HepG2 (cell line): ENCODE data around the gene KLHL11. TPM values are rescaled to one million over a fixed set of nuclear protein-coding genes. Genes with fewer than 3 reads are reported as not detected.
A peak's percentile ranks its signal among the peaks of the same experiment; 100 is the strongest.

Source experiments
- ATAC-seq: fragments of 200-7000 bp; cut with Tn5 transposase; 3 replicates; pipeline ENCODE4 v1.9.1; 2020; ENCODE audit warnings: mild to moderate bottlenecking, moderate library complexity
- BruUV-seq: library from RNA; stranded (reverse); fragments of 400-500 nt; replicated peaks from 2 replicates; lab custom pipeline; 2021; lab: Mats Ljungman, UMichigan
- CTCF ChIA-PET: fragments of 300-600 bp; formaldehyde crosslinking; extraction: SDS; loops from one replicate; lab custom pipeline; 2021; ENCODE audit warnings: low total read pairs, inconsistent platforms, low intra/inter-chr PET ratio; lab: Yijun Ruan, JAX
- POLR2A ChIA-PET: fragments of 350-600 bp; sonication (Branson Sonifier 250); formaldehyde crosslinking; loops from one replicate; lab custom pipeline; 2020; ENCODE audit warnings: antibody characterized with exemption, inconsistent platforms; lab: Yijun Ruan, JAX
- DNase-seq: peaks from one replicate; pipeline ENCODE4 v3.0.0-alpha.2; 2015; ENCODE audit warnings: low spot score
- FAIRE-seq: peaks from 3 replicates; lab custom pipeline; 2011; peaks lifted over from hg19 to GRCh38; lab: Jason Lieb, UNC
- H2AFZ ChIP-seq: one replicate; pipeline ENCODE4 v1.6.1; 2011; ENCODE audit warnings: low read length, inconsistent platforms
- H3K27ac ChIP-seq: fragments of 300-600 bp; 3 replicates; pipeline ENCODE4 v1.8.0; 2011; ENCODE audit warnings: mixed run types, mild to moderate bottlenecking, mixed read lengths, low read length, inconsistent platforms; ENCODE audit not compliant: insufficient read depth; ENCODE audit errors: extremely low read length
- H3K27me3 ChIP-seq, 2 experiments: fragments of 200-600 bp in 1 of 2; 2 replicates in 1 of 2; 3 replicates in 1 of 2; pipeline versions ENCODE4 v1.6.0 to v1.8.0; 2011; ENCODE audit warnings: low read length in 2 of 2, mild to moderate bottlenecking in 2 of 2, moderate library complexity in 2 of 2, inconsistent platforms in 1 of 2; ENCODE audit not compliant: insufficient read depth in 2 of 2, control insufficient read depth in 1 of 2
- H3K36me3 ChIP-seq, 2 experiments: fragments of 200-600 bp in 1 of 2; replicated peaks in 1 of 2; 2 replicates in 1 of 2; 3 replicates in 1 of 2; pipeline versions ENCODE4 v1.5.1 to v1.8.0; 2011; ENCODE audit warnings: low read length in 2 of 2, inconsistent platforms in 1 of 2; ENCODE audit not compliant: insufficient read depth in 2 of 2, control insufficient read depth in 1 of 2
- H3K4me1 ChIP-seq: 2 replicates; pipeline ENCODE4 v1.5.1; 2012; ENCODE audit warnings: low read length, inconsistent platforms; ENCODE audit not compliant: insufficient read depth
- H3K4me2 ChIP-seq: 2 replicates; pipeline ENCODE4 v1.6.0; 2011; ENCODE audit warnings: low read depth, low read length, inconsistent platforms
- H3K4me3 ChIP-seq, 3 experiments: fragments of 200-600 bp in 1 of 3; sonication (generic), shearing (Covaris generic) in 1 of 3; replicated peaks in 1 of 3; 2 replicates each; pipeline ENCODE4 v1.5.1; 2011 to 2016; ENCODE audit warnings: low read length in 3 of 3, inconsistent platforms in 2 of 3, low read depth in 2 of 3, mild to moderate bottlenecking in 2 of 3, control low read depth in 1 of 3, mixed read lengths in 1 of 3; ENCODE audit not compliant: insufficient read depth in 1 of 3
- H3K79me2 ChIP-seq: one replicate; pipeline ENCODE4 v1.6.1; 2011; ENCODE audit warnings: low read length, inconsistent platforms; ENCODE audit not compliant: insufficient read depth
- H3K9ac ChIP-seq: 2 replicates; pipeline ENCODE4 v1.6.0; 2011; ENCODE audit warnings: mild to moderate bottlenecking, low read depth, low read length, inconsistent platforms; ENCODE audit not compliant: insufficient read depth
- H3K9me3 ChIP-seq: 2 replicates; pipeline ENCODE4 v1.5.1; 2012; ENCODE audit warnings: mild to moderate bottlenecking, low read length
- H4K20me1 ChIP-seq: 2 replicates; pipeline ENCODE4 v1.6.0; 2011; ENCODE audit warnings: inconsistent platforms, mild to moderate bottlenecking, low read length, moderate library complexity; ENCODE audit not compliant: insufficient read depth
- FOXC1 ChIP-seq: sonication (generic); formaldehyde crosslinking; IDR thresholded peaks from 2 replicates; pipeline ENCODE4 v1.8.0; 2022; ENCODE audit warnings: mild to moderate bottlenecking, missing genetic modification reagents, borderline replicate concordance
- KAT8 ChIP-seq: IDR thresholded peaks from 2 replicates; pipeline ENCODE4 v1.6.1; 2016; ENCODE audit warnings: missing genetic modification reagents, missing compliant biosample characterization
- KDM6A ChIP-seq: IDR thresholded peaks from 2 replicates; pipeline ENCODE4 v1.6.1; 2016; ENCODE audit warnings: low read depth
- TCF7L2 ChIP-seq: IDR thresholded peaks from 2 replicates; pipeline ENCODE4 v1.6.1; 2011; ENCODE audit warnings: mild to moderate bottlenecking, low read depth, low read length, moderate library complexity
- ZNF20 ChIP-seq: sonication (generic); formaldehyde crosslinking; IDR thresholded peaks from 2 replicates; pipeline ENCODE4 v1.4.0; 2020; ENCODE audit warnings: mild to moderate bottlenecking, moderate library complexity, missing genetic modification reagents
- ZNF749 ChIP-seq: sonication (generic); formaldehyde crosslinking; IDR thresholded peaks from 2 replicates; pipeline ENCODE4 v1.8.0; 2022; ENCODE audit warnings: mild to moderate bottlenecking, missing genetic modification reagents, moderate library complexity, borderline replicate concordance
- WGBS: methylation state at CpG from one replicate; pipeline ENCODE4 v1.1.6; 2017; ENCODE audit warnings: low lambda C conversion rate; 5-methylcytosine and 5-hydroxymethylcytosine counted together
- in situ Hi-C: cut with HindIII; loops from 2 replicates; pipeline ENCODE4 v1.10.0; 2017; ENCODE audit warnings: low pct_unique_long_range_greater_than_20kb; ENCODE audit not compliant: extremely low pct_ligation_motif_present
- intact Hi-C: fragments of 100-400 bp; cut with micrococcal nuclease; formaldehyde crosslinking; loops from one replicate; pipeline ENCODE4 v1.10.0; 2022; ENCODE audit not compliant: unreplicated experiment
- polyA plus RNA-seq, 8 experiments: library from polyadenylated mRNA; depleted of rRNA in 3 of 8; stranded (reverse) in 7 of 8; unstranded in 1 of 8; fragments of >200 nt; fragmentation: Illumina TruSeq in 4 of 8; extraction: Trizol in 4 of 8; gene quantifications; 2 replicates each; pipeline versions ENCODE4 v1.2.1 to v1.2.3, GENCODE V29; 2011 to 2016; ENCODE audit warnings: low read depth in 4 of 8, missing spikeins in 1 of 8, mixed read lengths in 1 of 8; ENCODE audit not compliant: insufficient read depth in 1 of 8
- total RNA-seq, 5 experiments: library from RNA; depleted of rRNA; stranded (reverse); fragments of >200 nt; fragmentation: Illumina TruSeq; extraction: Trizol; gene quantifications; 2 replicates each; pipeline ENCODE4 v1.2.3, GENCODE V29; 2016; ENCODE audit warnings: low read depth in 1 of 5
- TF ChIP-seq, protein P1 (sequence below): sonication (generic); formaldehyde crosslinking; IDR thresholded peaks from 2 replicates; pipeline ENCODE4 v1.5.1; 2020; ENCODE audit warnings: mild to moderate bottlenecking, missing genetic modification reagents, borderline replicate concordance
- TF ChIP-seq, protein P2 (sequence below): IDR thresholded peaks from 2 replicates; pipeline ENCODE4 v1.6.1; 2016; ENCODE audit warnings: mild to moderate bottlenecking
- TF ChIP-seq, protein P3 (sequence below): sonication (generic); formaldehyde crosslinking; IDR thresholded peaks from 2 replicates; pipeline ENCODE4 v1.4.0; 2020; ENCODE audit warnings: mild to moderate bottlenecking, missing genetic modification reagents
- TF ChIP-seq, protein P4 (sequence below): sonication (generic); formaldehyde crosslinking; IDR thresholded peaks from 2 replicates; pipeline ENCODE4 v1.5.0; 2020; ENCODE audit warnings: missing genetic modification reagents
- TF ChIP-seq, protein P5 (sequence below): sonication (generic); formaldehyde crosslinking; IDR thresholded peaks from 2 replicates; pipeline ENCODE4 v1.4.0; 2020; ENCODE audit warnings: missing genetic modification reagents

KLHL11 gene
- total and polyA plus RNA-seq, 2 of the 13 experiments (the other 11 are each of a cell fraction or from before 2014, with no cell fraction given) = 7.7 to 27.5 TPM

DNA sequence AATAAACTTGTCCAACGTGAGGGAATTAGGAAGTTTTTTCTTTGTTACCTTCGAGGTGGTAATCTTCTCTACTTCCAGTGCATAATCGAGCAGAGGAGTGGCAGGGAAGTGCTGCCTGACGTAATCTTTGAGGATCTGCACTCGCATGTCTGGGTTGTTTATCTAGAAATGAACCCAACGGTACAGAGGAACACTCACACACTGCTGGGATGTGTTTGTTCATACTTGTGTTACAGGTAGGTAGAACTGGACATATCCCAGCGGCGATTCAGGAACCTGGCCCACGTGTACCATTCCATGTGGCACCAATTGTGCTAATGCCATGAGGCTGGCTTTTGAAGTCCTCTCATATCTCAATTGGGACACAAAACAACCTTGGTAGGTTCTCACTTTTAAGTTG, 4.2 kb upstream of the KLHL11 start (continued):
- TF ChIP-seq, protein P1, sequence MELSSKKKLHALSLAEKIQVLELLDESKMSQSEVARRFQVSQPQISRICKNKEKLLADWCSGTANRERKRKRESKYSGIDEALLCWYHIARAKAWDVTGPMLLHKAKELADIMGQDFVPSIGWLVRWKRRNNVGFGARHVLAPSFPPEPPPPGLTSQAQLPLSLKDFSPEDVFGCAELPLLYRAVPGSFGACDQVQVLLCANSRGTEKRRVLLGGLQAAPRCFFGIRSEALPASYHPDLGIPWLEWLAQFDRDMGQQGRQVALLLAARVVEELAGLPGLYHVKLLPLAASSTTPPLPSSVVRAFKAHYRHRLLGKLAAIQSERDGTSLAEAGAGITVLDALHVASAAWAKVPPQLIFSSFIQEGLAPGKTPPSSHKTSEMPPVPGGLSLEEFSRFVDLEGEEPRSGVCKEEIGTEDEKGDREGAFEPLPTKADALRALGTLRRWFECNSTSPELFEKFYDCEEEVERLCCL (CRISPR knock-in tag) = no peak
- TF ChIP-seq FOXC1 (CRISPR knock-in tag) (0 out of 2 replicates have a peak, but pooled peaks have one; percentile 34), TCF7L2 (no peak), KDM6A (CRISPR knock-in tag) (no peak), ZNF749 (CRISPR knock-in tag) (no peak)
- TF ChIP-seq, protein P2, sequence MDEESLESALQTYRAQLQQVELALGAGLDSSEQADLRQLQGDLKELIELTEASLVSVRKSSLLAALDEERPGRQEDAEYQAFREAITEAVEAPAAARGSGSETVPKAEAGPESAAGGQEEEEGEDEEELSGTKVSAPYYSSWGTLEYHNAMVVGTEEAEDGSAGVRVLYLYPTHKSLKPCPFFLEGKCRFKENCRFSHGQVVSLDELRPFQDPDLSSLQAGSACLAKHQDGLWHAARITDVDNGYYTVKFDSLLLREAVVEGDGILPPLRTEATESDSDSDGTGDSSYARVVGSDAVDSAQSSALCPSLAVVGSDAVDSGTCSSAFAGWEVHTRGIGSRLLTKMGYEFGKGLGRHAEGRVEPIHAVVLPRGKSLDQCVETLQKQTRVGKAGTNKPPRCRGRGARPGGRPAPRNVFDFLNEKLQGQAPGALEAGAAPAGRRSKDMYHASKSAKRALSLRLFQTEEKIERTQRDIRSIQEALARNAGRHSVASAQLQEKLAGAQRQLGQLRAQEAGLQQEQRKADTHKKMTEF (CRISPR knock-in tag) = no peak
- TF ChIP-seq, protein P3, sequence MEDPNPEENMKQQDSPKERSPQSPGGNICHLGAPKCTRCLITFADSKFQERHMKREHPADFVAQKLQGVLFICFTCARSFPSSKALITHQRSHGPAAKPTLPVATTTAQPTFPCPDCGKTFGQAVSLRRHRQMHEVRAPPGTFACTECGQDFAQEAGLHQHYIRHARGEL (CRISPR knock-in tag) = no peak
- TF ChIP-seq, all 625 proteins: peak for 6

DNA sequence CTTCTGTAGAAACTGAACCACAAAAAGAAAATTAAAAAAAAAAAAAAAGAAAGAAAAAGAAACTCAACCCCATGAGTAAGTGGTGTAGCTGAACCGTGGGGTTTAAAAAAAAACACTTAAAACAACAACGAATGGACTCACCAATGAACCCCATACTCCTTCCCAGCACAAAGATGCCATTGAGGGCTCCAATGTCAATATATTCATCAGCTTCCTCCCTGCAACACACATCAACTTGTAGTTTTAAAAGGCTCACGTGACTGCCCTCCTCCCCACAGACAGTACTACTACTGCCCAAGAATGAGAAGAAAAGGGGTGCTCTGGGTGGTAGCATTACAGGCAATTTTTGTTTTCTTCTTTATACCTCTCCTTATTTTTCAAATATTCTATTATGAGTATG, 3.3 kb upstream of the KLHL11 start:
- 0 out of 2 replicates have a peak, but pooled peaks cover 7% of the 10 kb centered on the region for H4K20me1 ChIP-seq
- no peak overlapping the region for H3K9ac ChIP-seq
- peaks cover 15% of the 10 kb centered on the region for H3K79me2 ChIP-seq
- BruUV-seq = no TSS peak
- POLR2A ChIA-PET = no interaction called here
- H2AFZ ChIP-seq = no peak overlapping the region
- H3K4me1 ChIP-seq = peaks cover 57% of the 10 kb centered on the region
- peaks cover 23 to 39% of the 10 kb centered on the region in 2 experiments for H3K36me3 ChIP-seq
- 79% methylated on average over 3 of the region's 3 CpGs for WGBS
- CTCF ChIA-PET = no interaction called here
- FAIRE-seq = no peak
- TF ChIP-seq, protein P4, sequence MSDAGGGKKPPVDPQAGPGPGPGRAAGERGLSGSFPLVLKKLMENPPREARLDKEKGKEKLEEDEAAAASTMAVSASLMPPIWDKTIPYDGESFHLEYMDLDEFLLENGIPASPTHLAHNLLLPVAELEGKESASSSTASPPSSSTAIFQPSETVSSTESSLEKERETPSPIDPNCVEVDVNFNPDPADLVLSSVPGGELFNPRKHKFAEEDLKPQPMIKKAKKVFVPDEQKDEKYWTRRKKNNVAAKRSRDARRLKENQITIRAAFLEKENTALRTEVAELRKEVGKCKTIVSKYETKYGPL = no peak
- TF ChIP-seq, protein P5, sequence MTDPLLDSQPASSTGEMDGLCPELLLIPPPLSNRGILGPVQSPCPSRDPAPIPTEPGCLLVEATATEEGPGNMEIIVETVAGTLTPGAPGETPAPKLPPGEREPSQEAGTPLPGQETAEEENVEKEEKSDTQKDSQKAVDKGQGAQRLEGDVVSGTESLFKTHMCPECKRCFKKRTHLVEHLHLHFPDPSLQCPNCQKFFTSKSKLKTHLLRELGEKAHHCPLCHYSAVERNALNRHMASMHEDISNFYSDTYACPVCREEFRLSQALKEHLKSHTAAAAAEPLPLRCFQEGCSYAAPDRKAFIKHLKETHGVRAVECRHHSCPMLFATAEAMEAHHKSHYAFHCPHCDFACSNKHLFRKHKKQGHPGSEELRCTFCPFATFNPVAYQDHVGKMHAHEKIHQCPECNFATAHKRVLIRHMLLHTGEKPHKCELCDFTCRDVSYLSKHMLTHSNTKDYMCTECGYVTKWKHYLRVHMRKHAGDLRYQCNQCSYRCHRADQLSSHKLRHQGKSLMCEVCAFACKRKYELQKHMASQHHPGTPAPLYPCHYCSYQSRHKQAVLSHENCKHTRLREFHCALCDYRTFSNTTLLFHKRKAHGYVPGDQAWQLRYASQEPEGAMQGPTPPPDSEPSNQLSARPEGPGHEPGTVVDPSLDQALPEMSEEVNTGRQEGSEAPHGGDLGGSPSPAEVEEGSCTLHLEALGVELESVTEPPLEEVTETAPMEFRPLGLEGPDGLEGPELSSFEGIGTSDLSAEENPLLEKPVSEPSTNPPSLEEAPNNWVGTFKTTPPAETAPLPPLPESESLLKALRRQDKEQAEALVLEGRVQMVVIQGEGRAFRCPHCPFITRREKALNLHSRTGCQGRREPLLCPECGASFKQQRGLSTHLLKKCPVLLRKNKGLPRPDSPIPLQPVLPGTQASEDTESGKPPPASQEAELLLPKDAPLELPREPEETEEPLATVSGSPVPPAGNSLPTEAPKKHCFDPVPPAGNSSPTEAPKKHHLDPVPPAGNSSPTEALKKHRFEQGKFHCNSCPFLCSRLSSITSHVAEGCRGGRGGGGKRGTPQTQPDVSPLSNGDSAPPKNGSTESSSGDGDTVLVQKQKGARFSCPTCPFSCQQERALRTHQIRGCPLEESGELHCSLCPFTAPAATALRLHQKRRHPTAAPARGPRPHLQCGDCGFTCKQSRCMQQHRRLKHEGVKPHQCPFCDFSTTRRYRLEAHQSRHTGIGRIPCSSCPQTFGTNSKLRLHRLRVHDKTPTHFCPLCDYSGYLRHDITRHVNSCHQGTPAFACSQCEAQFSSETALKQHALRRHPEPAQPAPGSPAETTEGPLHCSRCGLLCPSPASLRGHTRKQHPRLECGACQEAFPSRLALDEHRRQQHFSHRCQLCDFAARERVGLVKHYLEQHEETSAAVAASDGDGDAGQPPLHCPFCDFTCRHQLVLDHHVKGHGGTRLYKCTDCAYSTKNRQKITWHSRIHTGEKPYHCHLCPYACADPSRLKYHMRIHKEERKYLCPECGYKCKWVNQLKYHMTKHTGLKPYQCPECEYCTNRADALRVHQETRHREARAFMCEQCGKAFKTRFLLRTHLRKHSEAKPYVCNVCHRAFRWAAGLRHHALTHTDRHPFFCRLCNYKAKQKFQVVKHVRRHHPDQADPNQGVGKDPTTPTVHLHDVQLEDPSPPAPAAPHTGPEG (CRISPR knock-in tag) = no peak
- no peak for TF ChIP-seq KAT8 (CRISPR knock-in tag)
- no peak for TF ChIP-seq ZNF20 (CRISPR knock-in tag)
- TF ChIP-seq, all 625 proteins: peak for 0
- ATAC-seq (no peak), DNase-seq (no peak)
- no peaks in the 10 kb centered on the region for H3K9me3 ChIP-seq
- intact Hi-C loops = loop anchor here (5.0 to 10.0 kb wide), 2 partner anchors 39 to 54 kb away; partner anchors contain the start of genes FKBP10 and P3H4
- H3K27ac ChIP-seq = no peak overlapping the region
- in situ Hi-C loops = no loop called here
- no peak overlapping the region for H3K4me3 ChIP-seq
- no peak overlapping the region for H3K4me2 ChIP-seq
- H3K27me3 ChIP-seq = no peaks in the 10 kb centered on the region; a peak in 1 of 5 replicates
